Fibroblast of villous mesenchyme (primary cell): ENCODE data around the gene FRMD4A. TPM values are rescaled to one million over a fixed set of nuclear protein-coding genes. Genes with fewer than 3 reads are reported as not detected.

Source experiments
- DNase-seq: peaks from one replicate; pipeline ENCODE4 v3.0.0-alpha.2; 2010; ENCODE audit warnings: low read depth
- H3K4me3 ChIP-seq: 2 replicates; pipeline ENCODE4 v1.5.1; 2011; ENCODE audit warnings: low read depth, mild to moderate bottlenecking, low read length
- total RNA-seq: library from RNA; depleted of rRNA; stranded (reverse); fragments of >200 nt; gene quantifications from 2 replicates; pipeline ENCODE4 v1.2.3, GENCODE V29; 2012
- TF ChIP-seq, protein P1 (sequence below): IDR thresholded peaks from 2 replicates; pipeline ENCODE4 v1.5.1; 2012; ENCODE audit warnings: low read depth, mild to moderate bottlenecking, low read length; ENCODE audit not compliant: insufficient read depth

Gene FRMD4A
- total RNA-seq, 1 donor, result 40.2 TPM

DNA sequence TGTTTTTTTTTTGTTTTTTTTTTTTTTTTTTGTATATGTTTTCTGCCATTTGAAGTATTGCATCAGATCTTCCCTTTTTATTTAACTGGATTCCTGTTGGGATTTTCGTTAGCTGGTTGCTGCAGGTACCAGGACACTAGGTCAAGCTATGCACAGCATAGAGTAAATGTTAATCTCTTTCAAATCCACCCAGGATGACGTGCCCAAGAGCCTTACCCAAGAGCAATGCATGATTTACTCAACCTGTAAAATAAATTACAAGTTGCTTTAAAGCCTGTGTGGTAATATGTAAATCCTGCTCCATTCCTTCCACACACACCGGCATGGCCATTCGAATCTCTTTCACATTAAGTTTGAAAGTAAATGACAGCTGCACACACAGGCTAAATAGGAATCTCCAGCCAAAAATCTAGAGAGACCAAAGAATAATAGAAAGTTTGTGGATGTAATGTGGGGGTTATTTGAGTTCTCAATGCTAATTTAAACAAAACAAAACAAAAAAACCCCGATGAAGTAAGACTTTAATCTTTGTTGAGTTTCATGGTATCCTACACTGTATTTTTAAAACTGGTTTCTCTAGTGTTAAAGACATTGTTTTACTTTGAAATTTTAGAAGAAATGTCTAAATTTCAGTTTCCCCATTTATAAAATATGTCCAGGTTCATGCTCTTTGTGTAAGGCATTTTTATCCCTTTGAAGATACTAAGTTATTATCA is 167.9 kb downstream of the FRMD4A start:
- no peak for DNase-seq
- no peak overlapping the region for H3K4me3 ChIP-seq
- TF ChIP-seq, protein P1, sequence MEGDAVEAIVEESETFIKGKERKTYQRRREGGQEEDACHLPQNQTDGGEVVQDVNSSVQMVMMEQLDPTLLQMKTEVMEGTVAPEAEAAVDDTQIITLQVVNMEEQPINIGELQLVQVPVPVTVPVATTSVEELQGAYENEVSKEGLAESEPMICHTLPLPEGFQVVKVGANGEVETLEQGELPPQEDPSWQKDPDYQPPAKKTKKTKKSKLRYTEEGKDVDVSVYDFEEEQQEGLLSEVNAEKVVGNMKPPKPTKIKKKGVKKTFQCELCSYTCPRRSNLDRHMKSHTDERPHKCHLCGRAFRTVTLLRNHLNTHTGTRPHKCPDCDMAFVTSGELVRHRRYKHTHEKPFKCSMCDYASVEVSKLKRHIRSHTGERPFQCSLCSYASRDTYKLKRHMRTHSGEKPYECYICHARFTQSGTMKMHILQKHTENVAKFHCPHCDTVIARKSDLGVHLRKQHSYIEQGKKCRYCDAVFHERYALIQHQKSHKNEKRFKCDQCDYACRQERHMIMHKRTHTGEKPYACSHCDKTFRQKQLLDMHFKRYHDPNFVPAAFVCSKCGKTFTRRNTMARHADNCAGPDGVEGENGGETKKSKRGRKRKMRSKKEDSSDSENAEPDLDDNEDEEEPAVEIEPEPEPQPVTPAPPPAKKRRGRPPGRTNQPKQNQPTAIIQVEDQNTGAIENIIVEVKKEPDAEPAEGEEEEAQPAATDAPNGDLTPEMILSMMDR, result no peak

DNA sequence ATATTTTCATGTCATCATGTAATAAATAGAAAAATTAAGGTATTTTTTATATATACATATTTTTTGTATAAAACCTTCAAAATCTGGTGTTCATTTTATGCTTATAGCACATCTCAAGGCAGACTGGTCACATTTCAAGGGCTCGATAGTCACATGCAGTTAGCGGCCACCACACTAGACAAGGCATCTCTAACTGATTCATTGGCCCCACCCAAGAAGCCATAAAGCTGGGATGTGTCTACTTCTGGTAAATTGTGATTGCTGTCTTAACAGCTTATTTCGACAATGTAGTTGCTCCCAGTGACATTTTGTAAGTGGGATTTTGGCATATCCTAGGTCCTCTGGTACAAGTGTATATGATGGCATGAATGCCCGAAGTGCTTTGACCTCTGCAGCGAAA is 168.7 kb downstream of the FRMD4A start:
- no peak for DNase-seq
- TF ChIP-seq, protein P1, result no peak
- no peak overlapping the region for H3K4me3 ChIP-seq

- no peak for DNase-seq
- TF ChIP-seq, protein P1, result no peak
- H3K4me3 ChIP-seq, result no peak overlapping the region
Observed at GRCh38 chr10:14160299-14160698, 170.4 kb downstream of the FRMD4A start.

- H3K4me3 ChIP-seq, result no peak overlapping the region
Observed at GRCh38 chr10:14158575-14158974, 172.1 kb downstream of the FRMD4A start.

DNA sequence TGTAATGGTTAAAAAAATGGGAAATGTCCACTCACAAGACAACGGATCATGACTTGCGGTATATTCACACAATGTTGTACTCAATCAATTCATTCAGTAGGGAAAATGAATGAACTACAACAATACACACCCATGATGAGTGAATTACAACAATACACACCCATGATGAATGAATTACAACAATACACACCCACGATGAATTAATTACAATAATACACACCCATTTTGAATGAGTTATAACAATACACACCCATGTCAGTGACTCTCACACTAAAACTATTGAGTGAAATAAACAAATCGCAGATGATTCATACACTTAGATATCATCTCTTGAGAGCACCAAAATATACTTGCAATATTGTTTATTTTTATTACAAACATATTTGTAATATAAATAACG is 174.6 kb downstream of the FRMD4A start:
- DNase-seq, result no peak
- H3K4me3 ChIP-seq, result no peak overlapping the region
- TF ChIP-seq, protein P1, result no peak

More at GRCh38 chr10:14158575-14158974, 172.1 kb downstream of the FRMD4A start:
- no peak for DNase-seq
- TF ChIP-seq, protein P1, result no peak

DNA sequence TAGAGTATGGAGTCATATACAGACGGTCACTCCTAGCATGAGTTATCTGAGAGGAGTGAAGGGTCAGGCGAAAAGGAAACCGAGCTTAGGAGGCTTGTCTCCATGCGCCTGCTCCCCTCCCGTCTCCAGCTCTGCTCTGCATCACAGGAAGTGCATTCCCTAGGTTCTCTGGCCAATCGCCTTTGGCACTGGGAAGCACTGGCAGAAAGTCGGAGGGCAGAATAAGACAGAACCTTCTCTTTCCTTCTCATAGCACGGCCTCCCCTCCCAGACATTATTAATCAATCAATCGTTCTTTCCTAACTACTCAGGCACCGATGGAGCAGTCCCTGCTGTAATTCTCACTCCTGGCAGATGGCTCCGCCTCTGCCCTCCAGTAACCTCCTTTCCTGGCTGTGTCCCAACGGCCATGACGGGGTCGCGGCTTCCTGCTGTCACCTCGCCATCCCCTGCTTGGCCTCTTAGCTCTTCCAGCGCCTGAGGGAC is 177.1 kb downstream of the FRMD4A start:
- TF ChIP-seq, protein P1, result no peak
- H3K4me3 ChIP-seq, result no peak overlapping the region
- DNase-seq, result peak; percentile 9
